Sigmoid colon (tissue), 3 donors: ENCODE measurements around the gene STK17B.

Experiments used
- CTCF ChIP-seq, 4 experiments: fragments of 450-650 bp in 3 of 4; fragments of 200-600 bp in 1 of 4; IDR thresholded peaks; one replicate each; pipeline ENCODE4 v1.5.1; 2016 to 2019; ENCODE audit warnings: antibody characterized with exemption in 4 of 4, mild to moderate bottlenecking in 3 of 4, moderate library complexity in 2 of 4
- POLR2A ChIP-seq, 2 donors: fragments of 450-650 bp; IDR thresholded peaks; one replicate each; pipeline ENCODE4 v1.6.1; 2016; ENCODE audit warnings: antibody characterized with exemption in 2 of 2, mild to moderate bottlenecking in 2 of 2, moderate library complexity in 2 of 2

DNA sequence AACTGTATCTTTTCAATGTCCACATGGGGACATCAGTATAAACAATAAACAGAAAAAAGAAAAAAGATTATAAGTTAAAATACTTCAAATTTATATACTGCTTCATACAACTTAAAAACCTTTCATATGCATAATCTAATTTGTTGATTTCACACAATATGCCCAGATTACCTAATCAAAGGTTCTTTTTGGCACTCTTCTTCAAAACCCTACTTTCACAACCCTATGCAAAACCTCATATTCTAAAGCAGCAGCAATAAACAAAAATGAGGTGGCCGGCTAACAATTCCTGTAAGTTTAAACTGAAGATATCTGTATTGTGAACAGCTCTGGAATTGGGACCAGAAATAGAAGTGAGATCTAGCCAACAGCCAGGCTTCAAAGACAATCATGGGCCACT is 28.6 kb downstream of the STK17B start:
- TF ChIP-seq CTCF (IDR thresholded peaks at IDR 0.05) (no peak), POLR2A (IDR thresholded peaks at IDR 0.05) (no peak)
